Panc1 (cell line): Measurements from ENCODE around the gene UBE2L6. TPM values are rescaled to one million over a fixed set of nuclear protein-coding genes. Genes with fewer than 3 reads are reported as not detected.

ENCODE experiments used
- total RNA-seq: library from RNA; stranded (reverse); gene quantifications from one replicate; pipeline ENCODE4 v1.2.1, GENCODE V29; 2021; ENCODE audit not compliant: unreplicated experiment

The UBE2L6 gene
- total RNA-seq, 1 experiment from 2014 or later = 19.1 TPM

Other genes starting within 250 kb of the UBE2L6 start
- gene TNKS1BP1, start 242.7 kb downstream of the UBE2L6 start, total RNA-seq = 94.6 TPM
- gene SSRP1, start 231.8 kb downstream of the UBE2L6 start, total RNA-seq = 173 TPM
- not detected for gene P2RX3, start 229.3 kb downstream of the UBE2L6 start, total RNA-seq
- gene PRG3, start 186.5 kb downstream of the UBE2L6 start, total RNA-seq = not detected
- gene PRG2, start 177.0 kb downstream of the UBE2L6 start, total RNA-seq = not detected
- gene SLC43A3, start 140.6 kb downstream of the UBE2L6 start, total RNA-seq = 8.6 TPM
- gene RTN4RL2, start 107.1 kb downstream of the UBE2L6 start, total RNA-seq = 0.90 TPM
- gene SLC43A1, start 52.0 kb downstream of the UBE2L6 start, total RNA-seq = 2.0 TPM
- gene TIMM10, start 36.9 kb downstream of the UBE2L6 start, total RNA-seq = 152 TPM
- not detected for gene SMTNL1, start 30.1 kb downstream of the UBE2L6 start, total RNA-seq
- gene SERPING1, start 30.0 kb upstream of the UBE2L6 start, total RNA-seq = 1.3 TPM
- not detected for gene YPEL4, start 82.2 kb upstream of the UBE2L6 start, total RNA-seq
- 17.7 TPM for gene CLP1, start 90.1 kb upstream of the UBE2L6 start, total RNA-seq
- 80.6 TPM for gene ZDHHC5, start 100.4 kb upstream of the UBE2L6 start, total RNA-seq
- 29.7 TPM for gene MED19, start 144.5 kb upstream of the UBE2L6 start, total RNA-seq
- 151 TPM for gene TMX2, start 144.9 kb upstream of the UBE2L6 start, total RNA-seq
- 112 TPM for gene SELENOH, start 173.8 kb upstream of the UBE2L6 start, total RNA-seq
- not detected for gene BTBD18, start 184.1 kb upstream of the UBE2L6 start, total RNA-seq
- gene CTNND1, start 194.1 kb upstream of the UBE2L6 start, total RNA-seq = 189 TPM